HepG2 (cell line): ENCODE measurements around the gene PKDREJ. TPM values are rescaled to one million over a fixed set of nuclear protein-coding genes. Genes with fewer than 3 reads are reported as not detected.

ENCODE experiments used
- E2F5 ChIP-seq: sonication (generic); formaldehyde crosslinking; conservative IDR thresholded peaks from 2 replicates; pipeline ENCODE4 v1.4.0; 2020; ENCODE audit warnings: missing genetic modification reagents
- KDM2A ChIP-seq: sonication (generic); formaldehyde crosslinking; IDR thresholded peaks from 2 replicates; pipeline ENCODE4 v1.4.0; 2020; ENCODE audit warnings: low read depth, missing genetic modification reagents, borderline replicate concordance
- KLF12 ChIP-seq: sonication (generic); formaldehyde crosslinking; IDR thresholded peaks from 2 replicates; pipeline ENCODE4 v1.4.0; 2020; ENCODE audit warnings: missing genetic modification reagents, borderline replicate concordance
- MED8 ChIP-seq: sonication (generic); formaldehyde crosslinking; IDR thresholded peaks from 2 replicates; pipeline ENCODE4 v1.8.1; 2023; ENCODE audit warnings: mild to moderate bottlenecking, missing genetic modification reagents; ENCODE audit not compliant: insufficient replicate concordance
- MLX ChIP-seq: IDR thresholded peaks from 2 replicates; pipeline ENCODE4 v1.6.1; 2016
- POLR2AphosphoS2 ChIP-seq: IDR thresholded peaks from 2 replicates; pipeline ENCODE4 v1.6.1; 2011; ENCODE audit warnings: low read depth, low read length, improper control_type of control experiment
- PRDM10 ChIP-seq: sonication (generic); formaldehyde crosslinking; IDR thresholded peaks from 2 replicates; pipeline ENCODE4 v1.4.0; 2020; ENCODE audit warnings: low read depth, missing genetic modification reagents
- RBAK ChIP-seq: sonication (generic); formaldehyde crosslinking; IDR thresholded peaks from 2 replicates; pipeline ENCODE4 v1.5.1; 2020; ENCODE audit warnings: mild to moderate bottlenecking, missing genetic modification reagents
- SNRNP70 ChIP-seq: fragments of 200-400 bp; formaldehyde crosslinking; IDR thresholded peaks from 2 replicates; pipeline ENCODE4 v1.6.1; 2017; ENCODE audit warnings: mild to moderate bottlenecking, low read depth, low read length, moderate library complexity
- SP1 ChIP-seq, 2 experiments: fragments of 450-650 bp in 1 of 2; sonication (generic) in 1 of 2; formaldehyde crosslinking in 1 of 2; IDR thresholded peaks; 2 replicates each; pipeline versions ENCODE4 v1.4.0 to v1.6.1; 2016 to 2020; ENCODE audit warnings: missing genetic modification reagents in 1 of 2
- SYNCRIP ChIP-seq: fragments of 200-400 bp; formaldehyde crosslinking; IDR thresholded peaks from 2 replicates; pipeline ENCODE4 v1.6.1; 2018; ENCODE audit warnings: mild to moderate bottlenecking, low read depth, low read length; ENCODE audit not compliant: insufficient read depth
- ZNF225 ChIP-seq: sonication (generic); formaldehyde crosslinking; IDR thresholded peaks from 2 replicates; pipeline ENCODE4 v1.4.0; 2020; ENCODE audit warnings: mild to moderate bottlenecking, missing genetic modification reagents
- ZNF234 ChIP-seq: sonication (generic); formaldehyde crosslinking; conservative IDR thresholded peaks from 2 replicates; pipeline ENCODE4 v1.5.1; 2020; ENCODE audit warnings: mild to moderate bottlenecking, missing genetic modification reagents
- ZNF275 ChIP-seq: sonication (generic); formaldehyde crosslinking; IDR thresholded peaks from 2 replicates; pipeline ENCODE4 v1.8.0; 2022; ENCODE audit warnings: missing genetic modification reagents, mild to moderate bottlenecking, inconsistent platforms, borderline replicate concordance
- ZNF552 ChIP-seq: sonication (generic); formaldehyde crosslinking; IDR thresholded peaks from 2 replicates; pipeline ENCODE4 v1.9.0; 2022; ENCODE audit warnings: missing genetic modification reagents, mild to moderate bottlenecking, borderline replicate concordance
- polyA plus RNA-seq, 8 experiments: library from polyadenylated mRNA; depleted of rRNA in 3 of 8; stranded (reverse) in 7 of 8; unstranded in 1 of 8; fragments of >200 nt; fragmentation: Illumina TruSeq in 4 of 8; extraction: Trizol in 4 of 8; gene quantifications; 2 replicates each; pipeline versions ENCODE4 v1.2.1 to v1.2.3, GENCODE V29; 2011 to 2016; ENCODE audit warnings: low read depth in 4 of 8, missing spikeins in 1 of 8, mixed read lengths in 1 of 8; ENCODE audit not compliant: insufficient read depth in 1 of 8
- total RNA-seq, 5 experiments: library from RNA; depleted of rRNA; stranded (reverse); fragments of >200 nt; fragmentation: Illumina TruSeq; extraction: Trizol; gene quantifications; 2 replicates each; pipeline ENCODE4 v1.2.3, GENCODE V29; 2016; ENCODE audit warnings: low read depth in 1 of 5
- TF ChIP-seq, protein P1 (sequence below): sonication (generic); formaldehyde crosslinking; IDR thresholded peaks from 2 replicates; pipeline ENCODE4 v1.5.1; 2020; ENCODE audit warnings: missing genetic modification reagents, mild to moderate bottlenecking, borderline replicate concordance
- TF ChIP-seq, protein P2 (sequence below): sonication (generic); formaldehyde crosslinking; IDR thresholded peaks from 2 replicates; pipeline ENCODE4 v1.4.0; 2020; ENCODE audit warnings: missing genetic modification reagents

Gene PKDREJ
- total and polyA plus RNA-seq, 2 of the 13 experiments (the other 11 are each of a cell fraction or from before 2014, with no cell fraction given), result not detected

DNA sequence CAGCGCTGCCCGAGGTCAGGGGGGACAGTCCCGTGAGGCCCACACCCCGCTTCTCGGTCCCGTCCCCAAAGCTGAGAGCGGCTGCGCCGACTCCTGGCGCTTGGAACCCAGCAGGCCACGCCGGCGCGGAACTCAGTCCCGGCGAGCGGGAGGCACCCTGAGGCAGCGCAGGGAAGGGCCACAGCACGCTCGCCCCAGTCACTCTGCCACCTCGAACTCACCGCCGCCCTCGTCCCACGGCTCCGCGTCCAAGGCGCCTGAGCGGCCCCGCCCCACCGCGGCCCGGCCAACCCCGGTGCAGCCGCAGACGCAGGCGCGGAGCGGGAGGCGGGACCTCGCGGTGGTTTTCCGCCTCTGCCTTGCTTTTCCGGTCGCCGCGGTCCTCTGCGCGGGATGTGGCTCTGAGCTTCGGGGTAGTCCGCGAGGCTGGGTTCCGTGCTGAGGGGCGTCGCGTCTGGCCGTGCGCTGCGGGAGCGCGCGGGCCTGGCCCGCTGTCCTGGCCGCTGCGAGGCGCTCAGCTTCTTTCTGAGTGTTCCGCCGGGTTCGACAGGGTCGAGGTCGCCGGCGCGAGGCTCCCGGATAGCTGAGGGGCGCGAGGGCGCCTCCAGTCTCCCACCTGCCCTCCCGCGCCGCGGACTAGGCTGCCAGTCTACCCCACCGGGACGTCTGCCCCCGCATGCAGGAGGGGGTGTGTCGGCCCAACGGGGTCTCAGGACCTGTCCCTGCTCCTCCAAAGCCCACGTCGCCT, 12.9 kb downstream of the PKDREJ start, which contains the start of gene CDPF1 (continued):
- TF ChIP-seq, protein P1, sequence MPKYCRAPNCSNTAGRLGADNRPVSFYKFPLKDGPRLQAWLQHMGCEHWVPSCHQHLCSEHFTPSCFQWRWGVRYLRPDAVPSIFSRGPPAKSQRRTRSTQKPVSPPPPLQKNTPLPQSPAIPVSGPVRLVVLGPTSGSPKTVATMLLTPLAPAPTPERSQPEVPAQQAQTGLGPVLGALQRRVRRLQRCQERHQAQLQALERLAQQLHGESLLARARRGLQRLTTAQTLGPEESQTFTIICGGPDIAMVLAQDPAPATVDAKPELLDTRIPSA (CRISPR knock-in tag), result peak; percentile 22; the same call in 1 of the 2 replicates
- TF ChIP-seq KLF12 (peak; percentile 48; the same call in 1 of the 2 replicates), SP1 (IDR thresholded peaks at IDR 0.05) (no peak), SP1 (CRISPR knock-in tag; IDR thresholded peaks at IDR 0.05) (peak; percentile 47; the same call in 1 of the 2 replicates), SYNCRIP (no peak), ZNF552 (CRISPR knock-in tag) (0 out of 2 replicates have a peak, but pooled peaks have one; percentile 11), PRDM10 (no peak), SNRNP70 (no peak), KDM2A (peak; percentile 61), POLR2AphosphoS2 (no peak), MLX (CRISPR knock-in tag) (no peak), ZNF225 (CRISPR knock-in tag) (peak; percentile 40; the same call in 1 of the 2 replicates), ZNF234 (CRISPR knock-in tag) (peak; percentile 71), MED8 (peak; percentile 81), ZNF275 (CRISPR knock-in tag) (peak; percentile 98), RBAK (CRISPR knock-in tag) (no peak), E2F5 (0 out of 2 replicates have a peak, but pooled peaks have one; percentile 37)
- TF ChIP-seq, protein P2, sequence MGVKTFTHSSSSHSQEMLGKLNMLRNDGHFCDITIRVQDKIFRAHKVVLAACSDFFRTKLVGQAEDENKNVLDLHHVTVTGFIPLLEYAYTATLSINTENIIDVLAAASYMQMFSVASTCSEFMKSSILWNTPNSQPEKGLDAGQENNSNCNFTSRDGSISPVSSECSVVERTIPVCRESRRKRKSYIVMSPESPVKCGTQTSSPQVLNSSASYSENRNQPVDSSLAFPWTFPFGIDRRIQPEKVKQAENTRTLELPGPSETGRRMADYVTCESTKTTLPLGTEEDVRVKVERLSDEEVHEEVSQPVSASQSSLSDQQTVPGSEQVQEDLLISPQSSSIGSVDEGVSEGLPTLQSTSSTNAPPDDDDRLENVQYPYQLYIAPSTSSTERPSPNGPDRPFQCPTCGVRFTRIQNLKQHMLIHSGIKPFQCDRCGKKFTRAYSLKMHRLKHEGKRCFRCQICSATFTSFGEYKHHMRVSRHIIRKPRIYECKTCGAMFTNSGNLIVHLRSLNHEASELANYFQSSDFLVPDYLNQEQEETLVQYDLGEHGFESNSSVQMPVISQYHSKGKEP, result no peak
